Measurements from ENCODE around the gene PCK2. TPM values are rescaled to one million over a fixed set of nuclear protein-coding genes. Genes with fewer than 3 reads are reported as not detected.

PCK2 gene
- total RNA-seq, 1 experiment from 2014 or later = 48.9 TPM

DNA sequence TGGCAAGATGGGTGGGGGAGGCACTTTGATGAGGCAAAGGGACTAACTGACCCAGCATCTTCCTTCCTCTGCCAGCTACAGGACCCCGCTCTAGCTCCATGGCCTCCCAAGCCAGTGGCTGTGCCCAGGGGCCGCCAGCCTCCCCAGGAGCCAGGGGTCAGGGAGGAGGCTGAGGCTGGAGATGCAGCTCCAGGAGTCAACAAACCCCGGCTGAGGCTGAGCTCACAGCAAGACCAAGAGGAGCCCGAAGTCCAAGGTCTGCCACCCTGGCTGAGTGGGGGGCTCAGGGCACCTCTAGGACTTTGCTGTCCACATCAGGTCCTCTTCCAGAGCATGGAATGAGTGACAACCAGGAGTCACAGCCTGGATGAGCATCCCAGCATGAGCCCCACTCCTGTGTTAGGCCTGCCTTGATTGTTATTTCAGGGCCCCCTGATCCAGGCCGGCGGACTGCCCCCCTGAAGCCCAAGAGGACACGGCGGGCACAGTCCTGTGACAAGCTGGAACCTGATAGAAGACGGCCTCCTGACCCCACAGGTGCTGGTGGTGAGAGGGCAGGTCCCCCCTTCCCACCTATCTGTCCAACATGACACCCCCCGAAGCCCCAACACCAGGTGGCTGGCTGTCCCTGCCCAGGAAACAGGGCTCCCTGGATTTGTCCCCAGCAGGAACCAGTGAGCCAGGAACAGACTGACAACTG is 25.2 kb upstream of the PCK2 start:
- no CpG with 5 or more reads among the region's 10 CpGs for WGBS (ENCODE audit: extremely low coverage, insufficient read length, low lambda C conversion rate)
- H4K8ac ChIP-seq (replicated peaks; ENCODE audit: insufficient read length, low read depth, low read length) = no peak overlapping the region
- H3K4me1 Mint-ChIP-seq = 0 out of 4 replicates have a peak, but pooled peaks cover 0 to 3% of the 10 kb centered on the region in 2 experiments

More for the DNA sequence above, 25.2 kb upstream of the PCK2 start:
- H3K27ac Mint-ChIP-seq = peak overlapping the region in 1 of 3 experiments; percentile 85; a peak in 1 of 7 replicates
- no peaks in the 10 kb centered on the region; the same call in none of the 2 replicates for H3K27me3 Mint-ChIP-seq (ENCODE audit: low read depth)
- Histone ChIP-seq H3T11ph (ENCODE audit: low read length) (no peak overlapping the region), H3K56ac (ENCODE audit: insufficient read length, low read depth, low read length) (no peak overlapping the region), H2BK5ac (ENCODE audit: insufficient read length, low read length) (no peak overlapping the region), H3K23me2 (ENCODE audit: insufficient read length, low read depth, low read length, poor library complexity, severe bottlenecking) (no peaks in the 10 kb centered on the region), H3K4ac (ENCODE audit: low read depth, low read length) (no peak overlapping the region), H4K20me1 (ENCODE audit: control insufficient read depth, insufficient read depth, insufficient read length) (no peaks in the 10 kb centered on the region), H2BK120ac (ENCODE audit: low read depth, low read length, poor library complexity, severe bottlenecking) (no peak overlapping the region), H2BK12ac (ENCODE audit: insufficient read length, low read depth, low read length) (no peak overlapping the region), H2BK20ac (ENCODE audit: low read depth, low read length, poor library complexity, severe bottlenecking) (no peak overlapping the region), H3K27ac (ENCODE audit: insufficient read length, low read depth, low read length) (no peak overlapping the region), H4K91ac (ENCODE audit: insufficient read length, low read depth, low read length) (no peak overlapping the region), H3K9me3 (ENCODE audit: control insufficient read depth, low read depth, low read length) (no peaks in the 10 kb centered on the region), H3K23ac (ENCODE audit: insufficient read length, low read depth, low read length) (no peak overlapping the region), H2AK5ac (ENCODE audit: insufficient read length, low read length) (no peak overlapping the region), H3K79me2 (ENCODE audit: insufficient read depth, low read length) (no peaks in the 10 kb centered on the region), H3K4me2 (ENCODE audit: insufficient read depth, insufficient read length, low read length) (no peak overlapping the region), H2AFZ (ENCODE audit: low read length) (no peak overlapping the region), H3K14ac (ENCODE audit: insufficient read depth, low read length) (no peak overlapping the region), H2BK15ac (ENCODE audit: low read depth, low read length) (no peak overlapping the region), H3K79me1 (ENCODE audit: insufficient read depth, low read depth, low read length, poor library complexity, severe bottlenecking) (no peaks in the 10 kb centered on the region), H3K9ac (ENCODE audit: extremely low read depth, insufficient read length, low read length) (no peak overlapping the region), H3K27me3 (ENCODE audit: insufficient read depth, low read length) (no peaks in the 10 kb centered on the region), H3K18ac (ENCODE audit: insufficient read length, low read depth, low read length) (no peak overlapping the region), H4K5ac (ENCODE audit: insufficient read length, low read depth, low read length) (no peak overlapping the region), H3K4me1 (ENCODE audit: insufficient read depth, low read length) (no peaks in the 10 kb centered on the region)
- H3K4me3 Mint-ChIP-seq = no peak overlapping the region; a peak in 1 of 5 replicates
- H3K9me3 Mint-ChIP-seq = no peaks in the 10 kb centered on the region
- TF ChIP-seq, protein P1, sequence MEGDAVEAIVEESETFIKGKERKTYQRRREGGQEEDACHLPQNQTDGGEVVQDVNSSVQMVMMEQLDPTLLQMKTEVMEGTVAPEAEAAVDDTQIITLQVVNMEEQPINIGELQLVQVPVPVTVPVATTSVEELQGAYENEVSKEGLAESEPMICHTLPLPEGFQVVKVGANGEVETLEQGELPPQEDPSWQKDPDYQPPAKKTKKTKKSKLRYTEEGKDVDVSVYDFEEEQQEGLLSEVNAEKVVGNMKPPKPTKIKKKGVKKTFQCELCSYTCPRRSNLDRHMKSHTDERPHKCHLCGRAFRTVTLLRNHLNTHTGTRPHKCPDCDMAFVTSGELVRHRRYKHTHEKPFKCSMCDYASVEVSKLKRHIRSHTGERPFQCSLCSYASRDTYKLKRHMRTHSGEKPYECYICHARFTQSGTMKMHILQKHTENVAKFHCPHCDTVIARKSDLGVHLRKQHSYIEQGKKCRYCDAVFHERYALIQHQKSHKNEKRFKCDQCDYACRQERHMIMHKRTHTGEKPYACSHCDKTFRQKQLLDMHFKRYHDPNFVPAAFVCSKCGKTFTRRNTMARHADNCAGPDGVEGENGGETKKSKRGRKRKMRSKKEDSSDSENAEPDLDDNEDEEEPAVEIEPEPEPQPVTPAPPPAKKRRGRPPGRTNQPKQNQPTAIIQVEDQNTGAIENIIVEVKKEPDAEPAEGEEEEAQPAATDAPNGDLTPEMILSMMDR (conservative IDR thresholded peaks at IDR 0.05) = no peak
- no peak for DNase-seq
- no peaks in the 10 kb centered on the region; a peak in 1 of 7 replicates for H3K36me3 Mint-ChIP-seq (ENCODE audit: insufficient read depth in 1 of 3, low read depth in 3 of 3)

Data from H9 (cell line).